NCI-H187 (cell line): ENCODE data around the gene RFTN1.

Source experiments
- DNase-seq, 2 experiments: peaks; one replicate each; lab custom pipeline; 2025; lab: John Stamatoyannopoulos, UW

Gene RFTN1

DNA sequence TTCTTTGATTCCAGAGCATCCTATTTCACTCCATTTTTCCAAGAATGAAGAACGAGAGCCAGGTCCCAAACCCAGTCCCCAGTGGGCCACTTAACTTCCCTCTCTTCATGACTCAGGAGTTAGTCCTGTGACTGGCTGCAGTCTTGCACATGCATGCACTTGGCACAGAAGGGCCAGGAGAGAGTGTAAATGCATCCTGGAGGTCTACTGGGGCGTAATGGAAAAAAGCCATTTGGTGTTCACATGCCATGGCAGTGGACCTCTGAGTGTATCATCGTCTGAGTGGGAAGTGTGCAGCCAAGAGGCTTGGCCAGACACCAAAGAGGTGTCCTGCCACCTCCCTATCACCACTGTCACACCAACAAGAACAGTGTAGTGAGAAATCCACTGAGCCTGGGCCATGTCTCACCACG lies 15.1 kb upstream of the RFTN1 start:
- no peak for DNase-seq

GRCh38 chr3:16528106-16528505 lies 14.6 kb upstream of the RFTN1 start:
- DNase-seq = no peak

GRCh38 chr3:16524196-16524595 lies 10.7 kb upstream of the RFTN1 start:
- no peak for DNase-seq

DNA sequence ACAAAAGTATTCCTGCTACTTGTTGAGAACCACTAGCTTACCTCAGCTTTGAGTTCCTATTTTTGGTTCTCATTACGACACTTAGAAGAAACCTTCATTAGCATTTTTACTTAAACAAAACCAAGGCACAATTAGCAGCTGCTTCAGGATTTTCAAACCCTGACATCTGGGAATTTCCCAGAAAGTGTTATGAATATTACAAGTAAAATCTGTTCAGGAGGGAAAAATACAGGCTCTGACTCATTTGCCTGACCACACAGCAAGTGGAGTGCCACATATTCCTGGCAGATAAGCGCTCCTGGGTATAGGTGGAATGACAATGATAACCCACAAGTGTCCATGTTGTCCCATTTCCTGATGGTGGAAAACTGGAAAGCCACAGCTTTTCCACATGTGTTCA lies 10.3 kb upstream of the RFTN1 start:
- no peak for DNase-seq

- DNase-seq = no peak
These were observed 9.3 kb upstream of the RFTN1 start for GRCh38 chr3:16522834-16523233.

GRCh38 chr3:16520970-16521881 lies 7.7 kb upstream of the RFTN1 start:
- DNase-seq = no peak

DNA sequence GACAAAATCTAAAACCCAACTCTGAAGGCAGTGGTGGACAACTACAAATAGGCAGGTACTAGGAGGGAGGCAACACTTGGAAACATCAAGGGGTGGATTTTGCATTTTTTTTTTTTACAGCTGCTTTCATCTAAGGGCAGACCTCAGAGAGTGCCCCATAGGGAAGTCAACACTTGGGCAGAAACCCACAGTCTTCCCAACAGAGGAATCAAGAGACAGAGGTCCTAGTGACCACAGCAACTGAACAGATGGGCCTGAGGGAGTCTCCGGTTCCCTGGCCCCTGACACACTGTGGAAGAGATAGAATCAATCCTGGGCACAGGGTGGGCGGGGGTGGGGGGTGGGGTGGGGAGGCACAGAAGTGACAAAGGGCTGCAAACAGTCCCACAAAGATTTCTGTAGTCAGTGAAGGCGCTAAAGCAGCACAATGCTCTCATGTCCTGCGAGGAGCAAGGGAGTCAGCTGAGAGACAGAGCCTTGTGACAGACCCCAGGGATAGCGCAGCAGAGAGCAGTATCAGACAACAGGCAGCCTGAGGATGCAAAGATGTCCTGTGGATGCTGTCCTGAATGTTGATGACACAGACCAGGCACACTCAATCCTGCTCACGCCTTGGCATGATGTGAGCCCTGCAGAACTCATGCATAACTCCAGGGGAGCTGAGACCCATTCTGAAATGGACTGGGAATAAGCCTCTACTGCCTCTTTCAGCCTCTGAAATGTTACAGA lies 6.9 kb upstream of the RFTN1 start:
- no peak for DNase-seq

DNA sequence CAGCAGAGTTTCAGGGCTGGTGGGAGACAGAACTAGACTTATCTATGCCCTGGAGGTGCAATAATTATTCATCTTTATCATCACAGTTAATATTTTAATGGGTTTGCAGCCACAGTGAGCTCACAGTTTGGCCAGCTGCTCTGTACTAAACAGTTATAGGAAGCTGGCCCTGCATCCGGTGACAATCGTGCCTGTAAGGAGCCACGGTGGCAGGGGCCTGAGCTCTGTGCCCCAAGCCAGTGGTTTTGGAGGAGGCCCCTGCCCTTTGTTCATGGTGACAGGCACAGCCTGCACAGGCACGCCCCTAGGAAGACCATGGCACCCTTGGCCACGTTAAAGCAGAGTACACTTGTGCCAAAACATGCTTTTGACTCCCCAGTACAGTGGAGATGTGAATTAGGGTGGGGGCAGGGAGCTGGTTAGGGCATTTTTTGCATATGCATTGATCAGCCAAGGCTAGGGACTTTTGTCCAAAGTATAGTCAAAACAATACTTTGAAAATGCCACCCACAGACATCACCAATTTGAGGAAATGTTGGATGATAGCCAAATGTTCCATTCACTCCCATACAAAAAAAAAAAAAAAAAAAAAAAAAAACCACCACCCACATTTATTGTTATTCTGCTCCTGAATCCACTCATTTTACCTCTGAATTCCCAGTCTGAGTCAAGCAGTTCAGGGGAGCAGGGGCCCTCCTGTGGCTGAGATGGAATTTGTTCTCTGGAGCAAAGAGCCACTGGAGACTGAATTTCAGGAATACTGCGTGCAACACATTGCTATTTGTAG lies 3.4 kb upstream of the RFTN1 start:
- no peak for DNase-seq

- no peak for DNase-seq
These were observed 2.5 kb upstream of the RFTN1 start for GRCh38 chr3:16515885-16516420.

GRCh38 chr3:16514755-16515353 lies 1.4 kb upstream of the RFTN1 start:
- no peak for DNase-seq

- no peak for DNase-seq
These were observed 662 bp upstream of the RFTN1 start for GRCh38 chr3:16514021-16514700.

DNA sequence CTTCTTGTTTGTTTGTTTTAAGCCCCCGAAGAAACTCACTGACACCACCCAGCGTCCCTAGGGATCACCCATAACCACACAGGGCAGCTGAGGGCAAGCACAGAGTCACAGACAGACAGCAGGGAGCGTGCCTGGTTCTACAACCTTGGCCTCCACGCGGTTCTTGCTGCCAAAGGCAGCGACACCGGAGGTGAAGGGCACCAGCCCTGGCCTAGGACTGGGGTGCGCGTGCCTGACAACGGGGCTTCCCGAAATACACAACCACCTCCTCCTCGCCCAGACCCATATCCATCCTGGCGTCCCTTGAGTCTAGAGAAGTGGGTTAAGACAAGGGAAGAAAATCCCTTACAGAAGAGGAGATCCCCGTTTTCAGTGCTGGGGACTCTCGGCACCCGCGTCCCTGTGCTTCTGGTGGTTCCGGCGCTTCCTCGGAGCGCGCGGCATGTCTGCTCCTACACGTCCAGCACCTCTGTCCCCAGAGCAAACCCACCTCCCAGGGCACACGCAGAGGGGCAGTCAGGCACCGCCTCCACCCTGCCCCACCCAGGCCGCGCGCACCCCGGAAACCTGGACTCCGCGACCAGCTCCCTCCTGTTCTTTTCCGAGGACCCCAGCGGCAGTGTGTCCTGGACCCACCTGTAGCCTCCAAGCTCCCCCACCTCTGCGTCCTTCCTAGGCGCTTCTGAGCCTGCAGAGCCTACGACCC lies 911 bp downstream of the RFTN1 start:
- no peak for DNase-seq

- DNase-seq = no peak
These were observed 1.6 kb downstream of the RFTN1 start for GRCh38 chr3:16511681-16512434.

GRCh38 chr3:16510620-16511319 lies 2.7 kb downstream of the RFTN1 start:
- no peak for DNase-seq

GRCh38 chr3:16509721-16510619 lies 3.5 kb downstream of the RFTN1 start:
- DNase-seq = no peak

DNA sequence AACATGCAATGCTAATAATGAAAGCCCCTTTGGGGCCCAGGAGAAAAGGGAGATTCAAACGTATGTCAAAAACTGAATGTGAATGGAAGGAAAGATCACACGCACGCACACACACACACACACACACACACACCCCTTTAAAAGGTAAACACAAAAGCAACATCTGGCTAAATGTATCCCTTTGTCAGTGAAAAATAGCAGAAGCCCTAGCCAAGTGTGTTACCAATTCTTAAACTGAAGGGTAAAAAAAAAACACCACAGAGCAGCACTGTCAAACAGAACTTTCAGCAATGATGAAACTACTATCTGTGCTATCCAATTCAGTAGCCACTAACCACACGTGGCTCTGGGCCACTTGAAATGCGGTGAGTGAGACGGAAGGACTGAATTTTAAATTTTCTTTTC lies 4.9 kb downstream of the RFTN1 start:
- no peak for DNase-seq

GRCh38 chr3:16508243-16508578 lies 5.3 kb downstream of the RFTN1 start:
- no peak for DNase-seq

DNA sequence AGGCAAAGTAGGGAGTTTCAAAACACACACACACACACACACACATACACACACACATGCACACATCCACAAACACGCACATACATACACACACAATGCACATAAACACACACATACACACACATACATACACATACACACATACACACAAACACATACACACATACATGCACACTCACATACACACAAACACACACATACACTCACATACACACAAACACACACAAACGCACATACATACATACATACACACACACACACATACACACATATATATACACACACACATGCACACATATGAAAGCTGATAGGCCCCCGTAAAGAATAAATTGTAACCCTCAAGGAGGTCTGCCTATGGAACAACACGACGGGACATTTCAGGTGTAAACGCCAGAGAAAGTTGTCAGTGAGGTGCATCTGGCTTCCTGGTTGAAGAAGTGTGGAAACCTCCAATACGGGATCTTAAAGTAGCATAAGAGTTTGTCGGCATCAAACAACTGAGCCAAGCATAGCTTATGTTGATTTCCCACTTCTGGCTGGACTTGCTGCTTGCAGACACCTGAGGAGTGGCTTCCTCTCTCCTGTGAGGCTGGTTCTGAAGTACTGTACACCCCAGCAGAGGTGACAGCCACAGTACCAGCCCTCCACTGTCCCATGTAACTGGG lies 5.8 kb downstream of the RFTN1 start:
- DNase-seq = no peak
